Sigmoid colon (tissue), 7 donors: ENCODE data around the gene POLR3GL. TPM values are rescaled to one million over a fixed set of nuclear protein-coding genes. Genes with fewer than 3 reads are reported as not detected.

ENCODE experiments used
- DNase-seq: peaks from one replicate; pipeline ENCODE4 v3.0.0-alpha.2; 2019
- H3K27ac ChIP-seq, 4 donors: fragments of 200-600 bp; sonication (generic); one replicate each; pipeline ENCODE4 v1.5.1; 2016 to 2019; ENCODE audit warnings: mild to moderate bottlenecking in 1 of 4
- H3K27me3 ChIP-seq, 3 donors: fragments of 200-600 bp; sonication (generic); one replicate each; pipeline ENCODE4 v1.5.1; 2019; ENCODE audit warnings: mild to moderate bottlenecking in 1 of 3
- H3K36me3 ChIP-seq, 4 donors: fragments of 200-600 bp; sonication (generic); one replicate each; pipeline ENCODE4 v1.5.1; 2016 to 2019
- H3K4me1 ChIP-seq, 4 donors: fragments of 200-600 bp; sonication (generic); one replicate each; pipeline ENCODE4 v1.5.1; 2017 to 2019
- H3K4me3 ChIP-seq, 4 donors: fragments of 200-600 bp; sonication (generic); one replicate each; pipeline ENCODE4 v1.5.1; 2017 to 2019; ENCODE audit warnings: mild to moderate bottlenecking in 2 of 4, moderate library complexity in 1 of 4
- H3K9me3 ChIP-seq, 4 donors: fragments of 200-600 bp in 3 of 4; sonication (generic) in 3 of 4; one replicate each; pipeline versions ENCODE4 v1.5.1 to v1.6.1; 2013 to 2019
- CTCF ChIP-seq, 4 experiments: fragments of 450-650 bp in 3 of 4; fragments of 200-600 bp in 1 of 4; IDR thresholded peaks; one replicate each; pipeline ENCODE4 v1.5.1; 2016 to 2019; ENCODE audit warnings: antibody characterized with exemption in 4 of 4, mild to moderate bottlenecking in 3 of 4, moderate library complexity in 2 of 4
- EP300 ChIP-seq, 4 donors: sonication (generic); formaldehyde crosslinking; IDR thresholded peaks; one replicate each; pipeline ENCODE4 v1.6.1; 2017; ENCODE audit warnings: antibody characterized with exemption in 4 of 4
- POLR2A ChIP-seq, 2 donors: fragments of 450-650 bp; IDR thresholded peaks; one replicate each; pipeline ENCODE4 v1.6.1; 2016; ENCODE audit warnings: antibody characterized with exemption in 2 of 2, mild to moderate bottlenecking in 2 of 2, moderate library complexity in 2 of 2
- POLR2AphosphoS5 ChIP-seq, 4 donors: sonication (generic); formaldehyde crosslinking; IDR thresholded peaks; one replicate each; pipeline ENCODE4 v1.6.1; 2017; ENCODE audit warnings: antibody characterized with exemption in 4 of 4
- WGBS, 2 donors: extraction: QIAGEN DNeasy Blood & Tissue Kit; methylation state at CpG; one replicate each; pipeline ENCODE4 v1.1.7; 2013; 5-methylcytosine and 5-hydroxymethylcytosine counted together
- intact Hi-C: fragments of 100-400 bp; cut with DNase I; formaldehyde crosslinking; loops from one replicate; pipeline ENCODE4 v1.15.1; 2023
- polyA plus RNA-seq, 3 donors: library from polyadenylated mRNA; stranded (reverse); fragments of 200-250 nt; gene quantifications; one replicate each; pipeline ENCODE4 v1.2.3, GENCODE V29; 2013
- total RNA-seq, 4 donors: library from RNA; depleted of rRNA; stranded (reverse); fragments of >200 nt; gene quantifications; one replicate each; pipeline ENCODE4 v1.1.0, GENCODE V29; 2016
- donor health status: healthy with polysubstance abuse.
- donor health status: Bipolar disorder and iron deficiency.
- donor health status: healthy.

Gene POLR3GL
- total and polyA plus RNA-seq, 7 donors = 23.1 to 47.4 (median 32.8) TPM

- WGBS, 2 donors = 3 to 9% methylated on average over 10 of the region's 10 CpGs
- H3K27ac ChIP-seq = peak overlapping the region; percentile 92 to 95 (median 94)
- peak overlapping the region; percentile 72 to 93 (median 88) for H3K4me3 ChIP-seq
- peaks cover 0 to 45% (median 36%) of the 10 kb centered on the region in 4 donors for H3K4me1 ChIP-seq
- TF ChIP-seq POLR2AphosphoS5 (IDR thresholded peaks at IDR 0.05) (peak in 3 of 4 donors; percentile 38 to 56 (median 49)), CTCF (IDR thresholded peaks at IDR 0.05) (no peak)
- intact Hi-C loops = loop anchor here (5.0 kb wide), 1 partner anchor 32 kb away; the partner anchor contains the start of genes ANKRD34A and POLR3GL
- peaks cover 35 to 38% (median 37%) of the 10 kb centered on the region in 4 donors for H3K36me3 ChIP-seq
- no peaks in the 10 kb centered on the region for H3K27me3 ChIP-seq
- peak; percentile 65 for DNase-seq
- no peaks in the 10 kb centered on the region for H3K9me3 ChIP-seq
These were observed 30.1 kb downstream of the POLR3GL start for GRCh38 chr1:145994391-145995120.

DNA sequence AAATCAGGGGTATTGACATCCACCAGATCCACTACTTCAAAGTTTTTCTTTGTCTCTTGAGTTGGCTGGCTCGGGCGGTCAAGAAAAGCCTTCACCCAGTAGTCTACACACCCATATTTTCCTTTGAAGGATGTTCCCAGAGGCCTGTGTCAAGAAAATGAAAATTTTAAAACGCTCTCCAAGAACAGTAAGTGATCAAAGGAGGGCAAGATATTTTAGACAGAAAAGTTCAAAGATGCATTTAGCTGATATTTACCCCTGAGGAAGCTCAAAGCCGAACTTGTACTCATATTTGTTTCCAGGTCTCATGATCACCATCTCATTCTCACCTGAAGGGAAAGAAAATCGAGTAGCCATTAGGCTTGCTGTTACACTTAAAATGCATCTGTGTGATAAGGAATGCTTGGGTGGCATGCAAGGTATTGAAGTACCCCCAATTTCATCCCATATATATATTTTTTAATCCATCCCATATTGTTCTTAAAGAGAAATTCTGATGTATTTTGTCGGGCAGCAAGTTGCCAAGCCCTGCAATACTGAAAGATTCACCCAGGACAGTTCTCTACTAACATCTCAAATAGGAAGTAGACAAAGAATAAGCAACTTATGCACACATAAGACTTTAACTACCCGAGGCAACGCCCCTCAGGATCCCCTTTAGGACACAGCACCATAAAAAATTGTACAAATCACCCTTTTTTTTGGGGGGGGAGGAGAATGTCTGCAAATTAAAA is 30.8 kb downstream of the POLR3GL start:
- peak; percentile 34 for DNase-seq
- Histone ChIP-seq H3K36me3 (peaks cover 35 to 38% (median 37%) of the 10 kb centered on the region in 4 donors), H3K27ac (peak overlapping the region; percentile 92 to 95 (median 94)), H3K4me3 (peak overlapping the region; percentile 72 to 93 (median 88)), H3K9me3 (no peaks in the 10 kb centered on the region), H3K4me1 (peaks cover 0 to 53% (median 40%) of the 10 kb centered on the region in 4 donors), H3K27me3 (no peaks in the 10 kb centered on the region)
- intact Hi-C loops = loop anchor here (5.0 kb wide), 1 partner anchor 33 kb away; the partner anchor contains the start of genes ANKRD34A and POLR3GL
- TF ChIP-seq POLR2A (IDR thresholded peaks at IDR 0.05) (no peak), CTCF (IDR thresholded peaks at IDR 0.05) (no peak), POLR2AphosphoS5 (IDR thresholded peaks at IDR 0.05) (no peak), EP300 (IDR thresholded peaks at IDR 0.05) (no peak)
- WGBS, 2 donors = 0 to 1% methylated on average over 8 of the region's 8 CpGs

DNA sequence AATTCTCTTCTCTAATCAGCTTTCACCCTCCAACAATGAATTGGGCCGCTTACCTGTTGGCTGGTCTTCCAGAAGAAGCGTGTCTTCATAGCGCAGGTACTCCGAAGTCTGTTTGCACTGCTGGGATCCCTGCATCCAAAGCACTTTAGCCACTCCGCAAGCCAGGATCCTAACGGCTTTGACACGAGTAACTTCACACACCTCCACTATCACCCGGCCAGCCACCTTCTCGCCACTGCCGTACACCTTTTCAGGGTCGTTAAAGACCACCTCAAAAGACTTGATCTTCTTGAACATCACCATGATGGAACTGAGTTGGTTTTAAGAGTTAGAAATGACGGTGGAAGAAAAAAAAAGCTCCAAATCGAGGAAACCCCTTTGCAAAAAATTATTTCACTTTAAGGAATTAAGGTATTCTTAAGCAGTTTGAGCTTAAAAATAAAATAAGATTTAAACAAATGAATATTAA is 31.5 kb downstream of the POLR3GL start:
- DNase-seq = peak; percentile 67
- peak overlapping the region; percentile 72 to 93 (median 88) for H3K4me3 ChIP-seq
- H3K27ac ChIP-seq = peak overlapping the region; percentile 92 to 95 (median 94)
- H3K27me3 ChIP-seq = no peaks in the 10 kb centered on the region
- 0% methylated on average over 13 of the region's 13 CpGs for WGBS, 2 donors
- no peaks in the 10 kb centered on the region for H3K9me3 ChIP-seq
- H3K36me3 ChIP-seq = peaks cover 35 to 38% (median 37%) of the 10 kb centered on the region in 4 donors
- intact Hi-C loops = loop anchor here (5.0 kb wide), 1 partner anchor 34 kb away; the partner anchor contains the start of genes ANKRD34A and POLR3GL
- peaks cover 0 to 51% (median 41%) of the 10 kb centered on the region in 4 donors for H3K4me1 ChIP-seq
- TF ChIP-seq CTCF (IDR thresholded peaks at IDR 0.05) (no peak), POLR2AphosphoS5 (IDR thresholded peaks at IDR 0.05) (no peak), EP300 (IDR thresholded peaks at IDR 0.05) (no peak), POLR2A (IDR thresholded peaks at IDR 0.05) (no peak)

GRCh38 chr1:145996433-145997015 is 32.0 kb downstream of the POLR3GL start, which contains the start of gene TXNIP:
TSS of gene TXNIP (minus strand) at chr1:145996579. CDS start at chr1:145996266, 313 bp downstream.
- Histone ChIP-seq H3K27me3 (no peaks in the 10 kb centered on the region), H3K4me3 (peak within 1 kb of the TSS; percentile 72 to 93 (median 88)), H3K9me3 (no peaks in the 10 kb centered on the region), H3K27ac (peak within 1 kb of the TSS; percentile 92 to 95 (median 94)), H3K4me1 (peaks cover 0 to 48% (median 41%) of the 10 kb centered on the region in 4 donors), H3K36me3 (peaks cover 35 to 38% (median 37%) of the 10 kb centered on the region in 4 donors)
- intact Hi-C loops = loop anchor here (5.0 kb wide), 1 partner anchor 34 kb away; the partner anchor contains the start of genes ANKRD34A and POLR3GL
- DNase-seq = peak; percentile 100
- peak; percentile 99 to 100 (median 100) for TF ChIP-seq POLR2AphosphoS5 (IDR thresholded peaks at IDR 0.05)
- peak; percentile 98 for TF ChIP-seq POLR2A (IDR thresholded peaks at IDR 0.05)
- TF ChIP-seq CTCF (IDR thresholded peaks at IDR 0.05) = no peak
- peak in 2 of 4 donors; percentile 80 to 85 for TF ChIP-seq EP300 (IDR thresholded peaks at IDR 0.05)
- WGBS, 2 donors = 0% methylated on average over 30 of the region's 30 CpGs
